ENCODE data around the gene ANKRD53. TPM values are rescaled to one million over a fixed set of nuclear protein-coding genes. Genes with fewer than 3 reads are reported as not detected.

The ANKRD53 gene
- total and polyA plus RNA-seq, 2 donors (not counting 1 experiment from before 2014, with no cell fraction given) = 0.84 TPM

GRCh38 chr2:70977605-70978205 lies 725 bp upstream of the ANKRD53 start:
- Histone ChIP-seq H3K4me2 (replicated peaks; ENCODE audit: low read depth, low read length, poor library complexity, severe bottlenecking) (peak overlapping the region; percentile 98), H3K9ac (ENCODE audit: low read length) (peak overlapping the region; percentile 78), H4K20me1 (ENCODE audit: control insufficient read depth, insufficient read depth, low read length, poor library complexity, severe bottlenecking) (no peaks in the 10 kb centered on the region), H3K79me2 (ENCODE audit: control insufficient read depth, insufficient read depth, low read length) (no peaks in the 10 kb centered on the region), H3K36me3 (replicated peaks in 1 of 2; ENCODE audit: control extremely low read depth in 1 of 2, control insufficient read depth in 1 of 2, extremely low read depth in 1 of 2, insufficient read depth in 2 of 2, low read length in 1 of 2) (no peaks in the 10 kb centered on the region), H3K27me3 (replicated peaks in 1 of 4; ENCODE audit: control extremely low read depth in 1 of 4, control insufficient read depth in 3 of 4, insufficient read depth in 4 of 4, low read length in 3 of 4) (no peaks in the 10 kb centered on the region), H2AFZ (ENCODE audit: insufficient read depth, low read depth, low read length, poor library complexity, severe bottlenecking) (peak overlapping the region; percentile 89), H3K9me3 (ENCODE audit: control extremely low read depth in 1 of 3, control insufficient read depth in 2 of 3, insufficient read depth in 1 of 3, low read length in 2 of 3) (no peaks in the 10 kb centered on the region), H3K27ac (ENCODE audit: low read length in 2 of 2) (peak overlapping the region; percentile 43 to 79), H3K4me1 (ENCODE audit: control insufficient read depth in 2 of 2, insufficient read depth in 2 of 2, low read length in 2 of 2) (peaks cover 16 to 22% of the 10 kb centered on the region in 2 donors), H3K4me3 (ENCODE audit: control extremely low read depth in 1 of 5, extremely low read depth in 1 of 5, insufficient read depth in 1 of 5, low read depth in 2 of 5, low read length in 4 of 5) (peak overlapping the region; percentile 52 to 84 (median 64))
- peak overlapping the region; percentile 93 for H3K27ac Mint-ChIP-seq
- H3K9me3 Mint-ChIP-seq (ENCODE audit: insufficient read depth) = no peaks in the 10 kb centered on the region
- TF ChIP-seq EZH2 (IDR thresholded peaks at IDR 0.05; ENCODE audit: borderline replicate concordance, insufficient read depth, low read depth, low read length, poor library complexity, severe bottlenecking) (no peak), CTCF (IDR thresholded peaks at IDR 0.05) (no peak)
- H3K4me1 Mint-ChIP-seq = peaks cover 22% of the 10 kb centered on the region
- ChIA-PET CTCF (interaction anchor here (0.7 to 3.8 kb wide), 8 partner anchors 9 to 684 kb away, joined by 3 to 53 read pairs (median 6); partner anchors contain the start of genes SNRPG and TEX261), POLR2A (interaction anchor here (0.6 to 1.3 kb wide), 3 partner anchors 24 to 354 kb away, joined by 3 to 4 read pairs (median 3); partner anchors contain the start of gene ZNF638)
- H3K4me3 Mint-ChIP-seq = peak overlapping the region; percentile 95
- intact Hi-C loops (cut with micrococcal nuclease) = loop anchor here (1.0 to 5.0 kb wide), 7 partner anchors 12 to 355 kb away; partner anchors contain the start of genes NAGK, PAIP2B, TEX261 and ZNF638
- ATAC-seq (ENCODE audit: low read depth) (no peak), DNase-seq (peak; percentile 57)
- WGBS (ENCODE audit: insufficient coverage) = 67% methylated on average over 1 of the region's 14 CpGs
- peaks cover 15% of the 10 kb centered on the region for H3K27me3 Mint-ChIP-seq

- no peak overlapping the region for H3K27ac ChIP-seq (ENCODE audit: low read length in 2 of 2)
- H3K4me3 Mint-ChIP-seq = peak overlapping the region; percentile 78
- H3K9me3 ChIP-seq (ENCODE audit: control extremely low read depth in 1 of 3, control insufficient read depth in 2 of 3, insufficient read depth in 1 of 3, low read length in 2 of 3) = no peaks in the 10 kb centered on the region
- no peaks in the 10 kb centered on the region for H3K79me2 ChIP-seq (ENCODE audit: control insufficient read depth, insufficient read depth, low read length)
- peaks cover 11% of the 10 kb centered on the region for H3K27me3 Mint-ChIP-seq
- no peaks in the 10 kb centered on the region for H3K27me3 ChIP-seq (replicated peaks in 1 of 4; ENCODE audit: control extremely low read depth in 1 of 4, control insufficient read depth in 3 of 4, insufficient read depth in 4 of 4, low read length in 3 of 4)
- CTCF ChIA-PET = interaction anchor here (2.7 to 3.5 kb wide), 2 partner anchors 14 to 15 kb away, joined by 15 to 53 read pairs; partner anchors contain the start of gene TEX261
- H3K9me3 Mint-ChIP-seq (ENCODE audit: insufficient read depth) = no peaks in the 10 kb centered on the region
- H3K4me1 Mint-ChIP-seq = peaks cover 22% of the 10 kb centered on the region
- no peaks in the 10 kb centered on the region for H4K20me1 ChIP-seq (ENCODE audit: control insufficient read depth, insufficient read depth, low read length, poor library complexity, severe bottlenecking)
- POLR2A ChIA-PET = interaction anchor here (0.8 kb wide), 1 partner anchor 31 kb away, joined by 5 read pairs; no protein-coding TSS in a partner anchor
- no peaks in the 10 kb centered on the region for H3K36me3 ChIP-seq (replicated peaks in 1 of 2; ENCODE audit: control extremely low read depth in 1 of 2, control insufficient read depth in 1 of 2, extremely low read depth in 1 of 2, insufficient read depth in 2 of 2, low read length in 1 of 2)
- no peak for ATAC-seq (ENCODE audit: low read depth)
- H2AFZ ChIP-seq (ENCODE audit: insufficient read depth, low read depth, low read length, poor library complexity, severe bottlenecking) = peak overlapping the region; percentile 89
- TF ChIP-seq EZH2 (IDR thresholded peaks at IDR 0.05; ENCODE audit: borderline replicate concordance, insufficient read depth, low read depth, low read length, poor library complexity, severe bottlenecking) = no peak
- TF ChIP-seq CTCF (IDR thresholded peaks at IDR 0.05) = no peak
- 41% methylated on average over 15 of the region's 19 CpGs for WGBS (ENCODE audit: insufficient coverage)
- peak; percentile 38 for DNase-seq
- H3K9ac ChIP-seq (ENCODE audit: low read length) = peak overlapping the region; percentile 78
- peaks cover 16 to 22% of the 10 kb centered on the region in 2 donors for H3K4me1 ChIP-seq (ENCODE audit: control insufficient read depth in 2 of 2, insufficient read depth in 2 of 2, low read length in 2 of 2)
- peak overlapping the region in 4 of 5 experiments; percentile 52 to 71 (median 58) for H3K4me3 ChIP-seq (ENCODE audit: control extremely low read depth in 1 of 5, extremely low read depth in 1 of 5, insufficient read depth in 1 of 5, low read depth in 2 of 5, low read length in 4 of 5)
- peak overlapping the region; percentile 98 for H3K4me2 ChIP-seq (replicated peaks; ENCODE audit: low read depth, low read length, poor library complexity, severe bottlenecking)
- intact Hi-C loops (cut with micrococcal nuclease) = loop anchor here (5.0 kb wide), 3 partner anchors 88 to 353 kb away; partner anchors contain the start of genes NAGK, PAIP2B and ZNF638
- peak overlapping the region; percentile 67 for H3K27ac Mint-ChIP-seq
These were observed 704 bp downstream of the ANKRD53 start for GRCh38 chr2:70979180-70979488.
